GM04504 (cell line): ENCODE measurements around the gene CDC34.

Experiments used
- DNase-seq: peaks from one replicate; pipeline ENCODE4 v3.0.0-alpha.2; 2012; ENCODE audit warnings: low read depth

Gene CDC34

DNA sequence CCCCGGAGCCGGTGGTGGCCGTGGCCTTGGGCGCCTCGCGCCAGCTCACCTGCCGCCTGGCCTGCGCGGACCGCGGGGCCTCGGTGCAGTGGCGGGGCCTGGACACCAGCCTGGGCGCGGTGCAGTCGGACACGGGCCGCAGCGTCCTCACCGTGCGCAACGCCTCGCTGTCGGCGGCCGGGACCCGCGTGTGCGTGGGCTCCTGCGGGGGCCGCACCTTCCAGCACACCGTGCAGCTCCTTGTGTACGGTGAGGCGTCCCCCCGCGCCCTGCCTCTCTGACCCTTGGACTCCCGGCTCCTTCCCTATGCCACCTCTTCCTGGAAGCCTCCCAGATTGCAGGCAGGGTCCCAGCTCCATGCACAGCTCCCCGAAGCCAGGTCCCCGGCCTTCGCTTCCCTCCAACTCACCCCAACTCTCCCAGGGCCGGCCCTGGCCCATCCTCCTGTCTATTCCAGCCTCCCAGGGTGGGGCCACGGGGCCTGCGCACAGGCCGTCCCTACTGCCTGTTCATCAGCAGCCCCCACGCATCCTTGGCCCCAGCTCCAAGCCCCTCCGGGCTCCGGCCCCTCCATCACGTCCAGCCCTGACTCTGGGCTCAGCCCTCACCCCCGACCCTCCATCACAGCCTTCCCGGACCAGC lies 33.6 kb upstream of the CDC34 start:
- DNase-seq, result no peak

DNA sequence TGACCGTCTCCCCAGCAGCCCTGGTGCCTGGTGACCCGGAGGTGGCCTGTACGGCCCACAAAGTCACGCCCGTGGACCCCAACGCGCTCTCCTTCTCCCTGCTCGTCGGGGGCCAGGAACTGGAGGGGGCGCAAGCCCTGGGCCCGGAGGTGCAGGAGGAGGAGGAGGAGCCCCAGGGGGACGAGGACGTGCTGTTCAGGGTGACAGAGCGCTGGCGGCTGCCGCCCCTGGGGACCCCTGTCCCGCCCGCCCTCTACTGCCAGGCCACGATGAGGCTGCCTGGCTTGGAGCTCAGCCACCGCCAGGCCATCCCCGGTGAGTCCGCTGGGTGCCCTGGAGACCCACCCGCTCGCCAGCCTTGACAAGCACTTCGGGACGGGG lies 33.1 kb upstream of the CDC34 start:
- no peak for DNase-seq

DNA sequence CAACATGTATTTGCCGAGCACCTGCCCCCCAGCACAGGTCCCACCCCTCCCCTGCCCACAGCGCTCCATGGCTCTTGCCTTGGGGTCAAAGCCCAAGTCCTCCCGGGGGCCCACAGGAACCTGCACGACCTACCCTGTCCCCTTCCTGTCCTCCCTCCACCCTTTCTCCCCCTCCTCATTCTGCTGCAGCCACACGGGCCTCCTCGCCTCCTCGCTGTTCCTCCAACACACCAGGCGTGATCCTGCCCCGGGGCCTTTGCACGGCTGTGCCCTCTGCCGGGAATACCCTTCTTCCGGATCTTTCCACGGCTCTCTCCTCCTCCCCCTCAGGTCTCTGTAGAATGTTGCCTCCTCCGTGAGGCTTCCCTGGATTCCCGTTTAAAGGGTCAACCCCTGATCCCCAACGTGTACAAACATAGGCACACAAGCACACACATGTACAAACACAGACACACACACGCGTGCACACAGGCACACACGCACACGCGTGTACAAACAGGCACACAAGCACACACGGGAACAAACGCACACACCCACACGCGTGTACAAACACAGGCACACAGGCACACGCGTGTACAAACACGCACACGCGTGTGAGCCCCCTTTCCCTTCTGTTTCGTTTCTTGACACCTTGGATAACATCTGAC lies 32.5 kb upstream of the CDC34 start:
- no peak for DNase-seq

DNA sequence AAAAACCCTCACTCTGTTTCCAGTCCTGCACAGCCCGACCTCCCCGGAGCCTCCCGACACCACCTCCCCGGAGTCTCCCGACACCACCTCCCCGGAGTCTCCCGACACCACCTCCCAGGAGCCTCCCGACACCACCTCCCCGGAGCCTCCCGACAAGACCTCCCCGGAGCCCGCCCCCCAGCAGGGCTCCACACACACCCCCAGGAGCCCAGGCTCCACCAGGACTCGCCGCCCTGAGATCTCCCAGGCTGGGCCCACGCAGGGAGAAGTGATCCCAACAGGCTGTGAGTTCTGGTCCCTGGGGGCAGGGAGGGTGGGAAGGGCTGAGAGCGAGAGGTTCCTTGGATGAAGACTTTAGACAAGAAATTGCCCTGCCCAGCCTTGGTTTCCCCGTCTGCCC lies 29.9 kb upstream of the CDC34 start:
- no peak for DNase-seq

DNA sequence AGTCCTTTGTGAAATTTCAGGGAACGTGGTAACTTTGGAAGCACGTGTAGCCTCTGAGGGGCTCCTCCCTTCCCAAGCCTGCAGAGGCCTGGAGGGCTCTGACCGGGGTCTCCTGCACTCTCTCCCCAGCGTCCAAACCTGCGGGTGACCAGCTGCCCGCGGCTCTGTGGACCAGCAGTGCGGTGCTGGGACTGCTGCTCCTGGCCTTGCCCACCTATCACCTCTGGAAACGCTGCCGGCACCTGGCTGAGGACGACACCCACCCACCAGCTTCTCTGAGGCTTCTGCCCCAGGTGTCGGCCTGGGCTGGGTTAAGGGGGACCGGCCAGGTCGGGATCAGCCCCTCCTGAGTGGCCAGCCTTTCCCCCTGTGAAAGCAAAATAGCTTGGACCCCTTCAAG lies 26.9 kb upstream of the CDC34 start:
- no peak for DNase-seq

DNA sequence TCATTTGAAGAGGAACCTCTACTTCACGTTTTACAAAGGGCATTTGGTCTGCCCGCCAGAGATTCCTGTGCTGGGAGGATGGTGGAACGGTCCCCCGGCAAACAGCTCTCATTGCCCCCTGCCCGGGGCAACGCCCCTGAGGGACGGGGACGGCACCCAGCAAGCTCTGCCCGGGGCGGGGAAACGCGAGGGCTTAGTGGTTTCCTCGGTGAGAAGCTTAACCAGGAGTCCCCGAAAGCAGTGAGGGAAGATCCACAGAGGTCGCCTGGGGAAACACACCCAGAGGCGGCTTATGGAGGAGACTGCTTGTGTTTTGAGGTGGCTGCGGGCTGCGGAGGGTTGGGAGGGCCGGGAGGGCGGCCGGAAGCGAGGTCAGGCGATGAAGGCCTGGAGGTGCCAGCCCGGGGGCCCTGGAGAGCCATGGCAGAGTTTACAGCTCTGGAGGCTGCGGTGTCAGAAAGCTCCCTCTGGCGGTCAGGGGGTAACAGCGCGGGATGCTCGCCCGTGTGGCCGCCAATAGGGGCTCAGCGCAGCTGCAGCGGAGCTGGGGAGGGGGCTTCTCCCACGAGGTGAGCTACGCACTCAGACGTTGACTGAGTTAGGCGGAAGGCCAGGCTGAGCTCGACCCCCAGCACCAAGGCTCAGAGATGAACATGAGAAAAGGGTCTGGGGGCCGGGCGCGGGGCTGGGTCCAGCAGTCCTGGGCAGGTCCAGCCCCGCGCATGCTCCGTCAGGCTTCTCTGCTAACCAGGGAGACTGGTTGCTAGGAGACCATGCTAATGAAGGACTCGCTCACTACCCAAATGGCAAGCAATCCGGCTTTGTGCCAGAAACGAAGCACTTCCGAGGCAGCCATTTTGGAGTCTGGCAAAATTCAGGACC lies 24.9 kb upstream of the CDC34 start:
- DNase-seq, result peak; percentile 100

DNA sequence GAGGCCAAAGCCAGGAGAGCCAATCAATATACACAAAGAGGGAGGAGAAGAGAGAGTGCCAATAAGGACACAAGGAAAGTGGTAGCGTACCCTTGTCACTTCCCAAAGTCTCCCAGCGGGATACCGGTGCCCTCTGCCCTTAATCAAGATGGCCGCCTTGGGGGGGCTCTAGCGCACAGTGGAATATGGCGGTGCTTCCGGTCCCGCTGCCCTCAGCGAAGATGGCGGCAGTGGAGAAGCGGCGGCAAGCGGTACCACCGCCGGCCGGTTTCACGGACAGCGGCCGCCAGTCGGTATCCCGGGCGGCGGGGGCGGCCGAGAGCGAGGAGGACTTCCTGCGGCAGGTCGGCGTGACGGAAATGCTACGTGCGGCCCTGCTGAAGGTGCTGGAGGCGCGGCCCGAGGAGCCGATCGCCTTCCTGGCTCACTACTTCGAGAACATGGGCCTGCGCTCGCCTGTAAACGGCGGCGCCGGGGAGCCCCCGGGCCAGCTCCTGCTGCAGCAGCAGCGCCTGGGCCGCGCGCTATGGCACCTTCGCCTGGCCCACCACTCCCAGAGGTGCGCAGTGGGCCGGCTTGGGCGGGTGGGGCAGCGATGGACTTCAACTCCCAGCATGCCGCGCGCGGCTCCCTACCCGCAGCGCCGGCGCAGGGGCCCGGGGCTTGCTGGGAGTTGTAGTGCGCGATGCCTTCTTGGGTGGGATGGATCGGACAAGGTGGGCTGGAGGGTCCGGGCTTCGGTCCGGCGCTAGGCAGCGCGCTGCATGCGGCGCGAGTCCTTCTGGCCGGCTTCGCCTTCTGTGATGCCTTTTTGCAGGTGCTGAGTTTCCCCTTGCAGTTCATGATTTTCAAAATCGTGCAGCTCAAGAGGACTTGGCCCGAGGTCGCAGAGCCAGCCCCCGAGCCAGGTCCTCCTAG lies 24.0 kb upstream of the CDC34 start, which contains the start of gene TPGS1:
TPGS1 (plus strand) TSS at position 212 of the 918 bp plus-strand sequence; CDS start at position 222, 10 bp downstream.
- peak; percentile 40 for DNase-seq

DNA sequence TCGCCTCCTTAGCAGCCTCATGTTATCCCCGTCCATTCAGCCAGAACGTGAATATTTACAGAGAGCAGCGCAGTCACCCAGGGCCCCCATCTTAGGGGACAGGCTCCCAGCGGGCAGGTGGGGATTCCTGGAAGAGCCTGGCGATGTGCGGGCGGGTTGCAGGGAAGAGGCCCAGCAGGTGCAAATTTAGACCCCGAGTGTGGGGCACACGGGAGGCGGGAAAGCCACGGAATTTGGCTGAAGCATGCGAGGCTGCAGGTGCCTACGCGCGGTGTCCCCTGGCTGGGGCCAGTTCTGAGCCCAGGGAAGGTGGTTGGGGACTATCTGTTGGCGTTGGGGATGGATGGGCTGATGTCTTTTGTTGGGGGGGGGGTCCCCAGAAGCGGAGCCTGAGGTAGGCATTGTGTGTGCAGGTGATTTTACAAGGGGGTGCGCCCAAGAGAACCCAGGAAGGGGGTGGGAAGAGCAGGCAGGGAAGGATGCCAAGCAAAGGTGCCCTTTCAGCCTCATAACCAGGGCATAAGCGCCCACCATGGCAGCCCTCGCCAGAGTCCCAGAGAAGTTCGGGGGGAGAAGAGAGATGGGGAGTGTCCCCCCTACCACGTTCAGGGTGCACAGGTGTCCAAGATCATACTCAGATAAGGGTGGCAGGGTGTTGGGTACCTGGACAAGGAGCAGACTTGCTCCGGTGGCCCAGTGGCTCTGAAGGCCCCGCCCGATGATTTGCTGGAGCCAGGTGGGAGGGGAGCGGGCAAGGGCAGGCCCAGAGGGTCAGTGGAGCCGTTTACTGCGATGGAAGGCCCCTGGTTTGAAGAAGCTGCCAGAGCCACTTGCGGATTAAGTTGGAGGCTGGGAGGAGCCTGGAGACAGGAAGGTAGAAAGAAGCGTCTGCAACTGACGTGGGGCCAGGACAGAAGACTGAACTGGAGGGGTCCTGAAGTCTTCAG lies 23.1 kb upstream of the CDC34 start:
- no peak for DNase-seq

DNA sequence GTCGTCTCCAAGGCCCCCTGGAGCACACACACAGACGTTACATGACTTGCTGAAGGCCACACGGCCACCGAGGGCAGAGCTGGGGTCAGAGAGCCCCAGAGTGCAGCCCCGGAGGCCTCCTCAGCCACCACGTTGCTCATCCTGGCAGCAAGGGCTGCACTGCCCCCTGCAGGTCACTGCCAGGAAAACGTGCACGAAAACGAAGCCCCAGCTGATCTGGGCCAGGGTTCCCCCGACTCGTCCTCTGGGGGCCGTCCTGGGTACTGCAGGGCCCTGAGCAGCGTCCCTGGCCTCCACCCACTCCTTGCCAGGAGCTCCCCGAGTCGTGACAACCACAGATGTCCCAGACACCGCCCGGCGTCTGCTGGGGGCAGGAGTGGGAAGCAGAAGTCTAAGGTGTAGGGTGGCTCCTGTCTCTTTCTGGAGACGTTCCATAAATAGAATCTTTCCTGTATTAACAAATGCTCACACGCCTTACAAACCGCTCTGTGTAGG lies 20.9 kb upstream of the CDC34 start:
- peak; percentile 50 for DNase-seq

DNA sequence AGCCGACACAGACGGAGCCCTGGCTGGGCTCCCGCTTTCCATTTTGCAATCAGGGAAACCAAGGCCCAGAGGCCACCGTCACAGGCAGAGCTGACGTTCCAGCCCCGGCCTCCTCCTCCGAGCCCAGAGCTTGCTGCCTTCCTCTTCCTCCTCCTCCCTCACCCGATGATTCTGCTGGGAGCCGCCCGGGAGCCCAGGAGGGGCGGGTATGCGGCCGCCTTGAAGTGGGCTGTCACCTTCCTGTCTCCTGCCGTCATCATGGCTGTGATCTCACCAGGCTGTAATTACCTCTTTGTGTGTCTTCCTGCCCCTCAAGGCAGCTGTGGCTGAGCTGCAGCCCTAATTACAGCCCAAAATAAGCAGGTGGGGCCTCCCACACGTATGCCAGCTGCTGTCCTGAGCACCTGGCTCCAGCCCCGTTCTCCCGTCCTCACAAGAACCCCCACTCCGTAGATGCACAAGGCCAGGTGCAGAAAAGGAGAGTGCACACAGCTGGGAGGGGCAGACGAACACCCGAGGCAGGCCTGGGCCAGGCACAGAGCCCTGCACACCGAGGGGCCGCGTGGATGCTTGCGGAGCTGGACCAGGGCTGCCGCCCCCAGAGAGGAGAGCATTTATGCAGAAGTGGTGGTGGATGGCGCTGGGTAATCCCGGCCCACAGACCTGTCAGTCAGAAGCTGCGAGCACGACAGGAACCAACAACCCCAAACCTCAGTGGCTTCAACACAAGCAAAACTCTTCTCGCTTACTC lies 20.3 kb upstream of the CDC34 start:
- no peak for DNase-seq

DNA sequence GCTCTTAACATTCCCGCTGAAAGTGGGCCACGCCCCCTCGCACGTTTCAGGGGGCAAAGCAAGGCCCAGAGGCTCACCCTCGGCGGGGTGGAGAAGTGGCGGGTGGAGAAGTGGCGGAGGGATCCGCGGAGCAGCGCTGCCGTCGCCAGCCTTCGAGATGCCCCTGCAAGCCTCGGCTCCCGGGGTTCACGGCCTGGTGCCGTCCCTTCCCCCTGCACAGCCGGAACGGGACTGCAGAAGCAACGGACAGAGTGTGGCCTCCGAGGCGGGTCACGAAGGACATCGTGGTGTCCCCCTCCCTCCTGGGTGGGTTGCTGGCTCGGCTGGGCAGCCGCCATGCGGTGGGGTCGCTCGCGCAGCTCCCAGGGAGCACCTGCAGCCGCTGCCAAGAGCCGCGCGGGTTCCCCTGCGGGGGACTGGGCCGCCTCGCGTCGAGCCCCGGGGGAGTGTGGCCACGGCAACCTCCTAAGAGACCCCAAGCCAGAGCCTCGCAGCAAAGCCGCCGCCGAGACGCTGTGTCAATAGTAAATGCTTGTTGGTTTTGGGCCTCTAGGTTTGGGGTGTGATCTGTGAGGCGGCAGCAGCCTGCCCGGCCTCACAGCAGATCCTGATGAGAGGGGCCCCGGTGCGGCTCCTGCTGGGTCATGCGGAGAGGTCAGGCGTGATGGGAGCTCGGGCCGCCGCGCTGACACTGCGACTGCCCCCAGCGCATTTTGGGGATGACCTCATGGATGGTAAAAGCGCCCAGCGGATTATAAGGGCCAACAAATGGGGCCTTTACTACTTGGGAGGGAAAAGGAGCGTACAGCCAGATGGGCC lies 18.8 kb upstream of the CDC34 start:
- DNase-seq, result no peak

DNA sequence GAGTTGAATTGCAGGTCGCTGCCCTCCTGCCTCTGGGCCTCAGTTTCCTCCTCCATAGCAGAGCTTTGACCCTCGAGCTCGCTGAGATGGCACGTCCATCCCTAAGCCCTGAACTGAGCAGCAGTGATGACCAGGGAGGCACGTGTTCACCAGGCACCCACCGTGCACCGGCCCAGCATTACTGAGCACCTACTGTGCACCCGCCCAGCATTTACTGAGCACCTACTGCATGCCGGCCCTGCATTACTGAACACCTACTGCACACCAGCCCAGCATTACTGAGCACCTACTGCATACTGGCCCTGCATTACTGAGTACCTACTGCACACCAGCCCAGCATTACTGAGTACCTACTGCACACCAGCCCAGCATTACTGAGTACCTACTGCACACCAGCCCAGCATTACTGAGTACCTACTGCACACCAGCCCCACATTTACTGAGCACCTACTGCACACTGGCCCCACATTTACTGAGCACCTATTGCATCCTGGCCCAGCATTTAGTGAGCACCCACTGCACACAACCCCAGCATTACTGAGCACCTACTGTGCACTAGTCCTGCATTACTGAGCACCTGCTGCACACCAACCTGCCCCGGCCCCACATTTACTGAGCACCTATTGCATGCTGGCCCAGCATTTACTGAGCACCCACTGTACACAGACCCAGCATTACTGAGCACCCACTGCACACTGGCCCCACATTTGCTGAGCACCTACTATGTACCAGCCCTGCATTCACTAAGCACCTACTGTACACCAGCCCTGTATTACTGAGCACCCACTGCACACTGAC lies 18.0 kb upstream of the CDC34 start:
- no peak for DNase-seq

DNA sequence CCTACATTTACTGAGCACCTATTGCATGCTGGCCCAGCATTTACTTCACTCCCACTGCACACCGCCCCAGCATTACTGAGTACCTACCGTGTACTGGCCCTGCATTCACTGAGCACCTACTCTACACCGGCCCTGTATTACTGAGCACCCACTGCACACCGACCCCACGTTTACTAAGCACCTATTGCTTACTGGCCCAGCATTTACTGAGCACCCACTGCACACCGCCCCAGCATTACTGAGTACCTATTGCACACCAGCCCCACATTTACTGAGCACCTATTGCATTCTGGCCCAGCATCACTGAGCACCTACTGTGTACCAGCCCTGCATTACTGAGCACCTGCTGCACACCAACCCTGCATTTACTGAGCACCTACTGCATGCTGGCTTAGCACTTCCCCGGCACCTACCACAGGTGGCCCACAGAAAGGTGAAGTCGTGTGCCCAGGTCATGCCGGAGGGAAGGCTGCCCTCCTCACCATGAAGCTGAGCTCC lies 17.3 kb upstream of the CDC34 start:
- DNase-seq, result no peak

DNA sequence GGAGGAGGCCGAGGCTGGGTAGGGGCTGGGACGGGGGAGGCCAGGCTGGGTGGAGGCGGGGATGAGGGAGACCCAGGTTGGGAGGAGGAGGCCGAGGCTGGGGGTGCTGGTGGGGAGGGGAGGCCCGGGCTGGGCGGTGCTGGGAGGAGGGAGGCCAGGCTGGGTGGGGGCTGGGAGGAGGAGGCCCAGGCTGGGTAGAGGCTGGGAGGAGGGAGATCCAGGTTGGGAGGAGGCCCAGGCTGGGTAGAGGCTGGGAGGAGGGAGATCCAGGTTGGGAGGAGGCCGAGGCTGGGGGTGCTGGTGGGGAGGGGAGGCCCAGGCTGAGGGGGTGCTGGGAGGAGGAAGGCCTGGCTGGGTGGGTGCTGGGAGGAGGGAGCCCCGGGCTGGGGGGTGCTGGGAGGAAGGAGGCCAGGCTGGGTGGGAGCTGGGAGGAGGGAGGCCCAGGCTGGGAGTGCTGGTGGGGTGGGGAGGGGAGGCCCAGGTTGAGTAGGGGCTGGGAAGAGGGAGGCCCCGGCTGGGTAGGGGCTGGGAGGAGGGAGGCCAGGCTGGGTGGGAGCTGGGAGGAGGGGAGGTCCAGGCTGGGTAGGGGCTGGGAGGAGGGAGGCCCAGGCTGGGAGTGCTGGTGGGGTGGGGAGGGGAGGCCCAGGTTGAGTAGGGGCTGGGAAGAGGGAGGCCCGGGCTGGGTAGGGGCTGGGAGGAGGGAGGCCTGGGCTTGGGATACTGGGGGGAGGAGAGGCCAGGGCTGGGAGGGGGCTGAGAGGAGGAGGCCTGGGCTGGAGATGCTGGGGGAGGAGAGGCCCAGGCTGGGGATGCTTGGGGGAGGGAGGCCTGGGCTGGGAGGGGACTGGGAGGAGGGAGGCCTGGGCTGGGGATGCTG lies 13.6 kb upstream of the CDC34 start:
- DNase-seq, result no peak

DNA sequence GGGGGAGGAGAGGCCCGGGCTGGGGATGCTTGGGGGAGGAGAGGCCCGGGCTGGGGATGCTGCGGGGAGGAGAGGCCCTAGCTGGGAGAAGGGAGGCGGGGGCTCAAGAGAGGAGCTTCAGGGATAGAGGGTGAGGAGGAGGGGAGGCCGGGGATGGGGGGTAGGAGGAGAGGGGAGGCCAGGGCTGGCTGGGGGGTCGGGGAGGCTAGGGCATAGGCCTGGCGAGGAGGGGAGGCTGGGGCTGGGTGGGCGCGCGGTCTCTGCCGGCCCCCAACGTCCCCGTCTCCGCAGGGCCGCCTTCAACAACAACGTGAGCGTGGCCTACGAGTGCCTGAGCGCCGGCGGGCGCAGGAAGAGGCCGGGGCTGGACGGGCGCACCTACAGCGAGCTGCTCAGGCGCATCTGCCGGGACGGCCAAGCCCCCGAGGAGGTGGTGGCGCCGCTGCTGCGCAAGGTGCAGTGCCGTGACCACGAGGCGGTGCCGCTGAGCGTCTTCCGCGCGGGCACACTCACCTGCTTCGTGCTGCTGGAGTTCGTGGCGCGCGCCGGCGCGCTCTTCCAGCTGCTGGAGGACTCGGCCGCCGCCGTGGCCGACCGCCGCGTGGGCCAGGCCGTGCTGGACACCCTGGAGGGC lies 12.8 kb upstream of the CDC34 start:
- no peak for DNase-seq

DNA sequence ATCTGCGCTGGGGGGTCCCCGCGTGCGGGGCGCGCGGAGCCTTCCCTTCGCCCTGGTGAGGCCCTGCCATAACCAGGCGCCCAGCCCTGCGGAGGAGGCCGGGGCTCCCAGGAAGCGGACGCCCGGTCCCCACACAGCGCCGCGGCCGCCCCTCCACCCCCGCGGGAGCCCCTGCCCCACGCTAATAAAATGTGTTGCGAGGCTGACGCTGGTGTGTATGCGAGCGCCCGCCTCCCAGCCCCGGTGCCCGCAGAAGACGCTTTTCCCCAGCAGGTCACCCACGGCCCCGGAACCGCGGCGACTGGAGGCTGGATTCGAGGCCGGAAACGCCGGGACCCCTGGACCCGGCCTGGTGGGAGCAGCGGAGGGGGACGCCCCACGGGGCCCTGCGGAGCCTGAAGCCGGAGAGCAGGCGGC lies 12.1 kb upstream of the CDC34 start:
- no peak for DNase-seq
